GM18873 (cell line): ENCODE results near the gene FZD1.
"Not testable (repeated sequence)": the region's sequence is repeated elsewhere in the genome, so short reads cannot be mapped to it uniquely, and the experiment has no call there.

ENCODE experiments used
- ATAC-seq: cut with Tn5 transposase; IDR thresholded peaks from one replicate; pipeline ENCODE4 v1.9.1; 2021; ENCODE audit warnings: mild to moderate bottlenecking, moderate library complexity, moderate number of reproducible peaks; ENCODE audit not compliant: unreplicated experiment, low FRiP score

The FZD1 gene

DNA sequence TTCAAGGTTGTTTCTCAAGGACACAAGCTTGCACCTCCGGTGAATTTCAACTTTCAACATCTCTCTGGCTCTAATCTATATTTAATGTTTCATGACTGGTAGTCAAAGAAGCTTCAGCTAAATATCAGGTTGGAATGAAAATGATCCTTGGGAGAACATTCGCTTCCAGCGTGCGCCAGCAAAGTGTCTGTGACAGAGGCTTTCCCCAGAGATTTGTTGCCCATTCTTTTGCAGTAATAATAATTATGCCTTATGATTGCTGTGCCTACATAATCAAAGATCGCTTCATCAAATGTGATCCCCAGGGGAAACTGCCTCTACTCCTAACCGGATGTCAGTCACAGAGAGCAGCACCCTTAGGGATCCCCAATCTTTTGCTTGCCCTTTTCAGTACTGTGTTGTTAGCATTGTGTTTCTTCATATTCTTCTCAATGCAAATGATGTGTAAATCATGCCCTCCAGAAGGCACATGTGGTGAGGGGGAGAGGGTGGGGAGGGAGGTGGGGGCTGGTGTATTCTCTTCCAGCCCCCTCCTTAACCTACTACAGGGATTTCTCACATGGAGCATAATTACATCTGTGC lies 30.5 kb downstream of the FZD1 start:
- ATAC-seq: no peak

DNA sequence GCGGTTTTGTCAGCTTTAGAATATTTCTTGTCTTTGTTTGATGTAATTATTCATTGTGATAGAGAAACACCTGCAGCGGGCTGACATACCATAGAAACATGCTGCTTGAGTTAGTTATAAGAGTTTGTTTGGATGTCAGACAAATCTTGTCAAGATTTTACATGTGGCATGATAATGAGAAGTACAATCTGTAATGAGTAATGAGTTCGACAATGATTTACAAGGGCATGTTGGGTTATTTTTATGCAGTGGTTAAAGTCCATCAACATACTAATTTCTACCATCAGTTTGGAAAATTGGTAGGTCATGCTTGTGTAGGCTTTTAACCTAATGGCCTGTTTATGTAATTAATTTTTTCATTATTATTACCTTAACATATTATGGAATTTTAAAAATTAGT lies 31.3 kb downstream of the FZD1 start:
- ATAC-seq: no peak

DNA sequence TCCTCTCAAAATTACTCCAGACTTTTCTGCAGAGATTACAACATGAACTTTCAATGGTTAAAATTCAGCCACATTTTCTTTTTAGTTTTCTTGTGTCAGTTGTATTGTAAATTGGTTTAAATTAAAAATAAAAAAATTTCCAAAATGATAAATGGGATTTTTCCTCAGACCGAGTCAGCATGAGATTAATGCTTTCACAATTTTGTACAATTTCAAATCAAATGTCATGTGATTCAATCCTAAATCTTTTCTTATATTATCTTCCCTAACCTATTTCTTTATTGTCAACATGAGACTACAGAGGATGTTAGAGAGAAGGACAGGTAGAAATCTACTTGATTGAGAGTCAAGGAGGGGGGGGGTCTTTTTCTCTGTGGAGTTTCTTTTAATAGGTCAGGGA lies 33.7 kb downstream of the FZD1 start:
- no peak for ATAC-seq

DNA sequence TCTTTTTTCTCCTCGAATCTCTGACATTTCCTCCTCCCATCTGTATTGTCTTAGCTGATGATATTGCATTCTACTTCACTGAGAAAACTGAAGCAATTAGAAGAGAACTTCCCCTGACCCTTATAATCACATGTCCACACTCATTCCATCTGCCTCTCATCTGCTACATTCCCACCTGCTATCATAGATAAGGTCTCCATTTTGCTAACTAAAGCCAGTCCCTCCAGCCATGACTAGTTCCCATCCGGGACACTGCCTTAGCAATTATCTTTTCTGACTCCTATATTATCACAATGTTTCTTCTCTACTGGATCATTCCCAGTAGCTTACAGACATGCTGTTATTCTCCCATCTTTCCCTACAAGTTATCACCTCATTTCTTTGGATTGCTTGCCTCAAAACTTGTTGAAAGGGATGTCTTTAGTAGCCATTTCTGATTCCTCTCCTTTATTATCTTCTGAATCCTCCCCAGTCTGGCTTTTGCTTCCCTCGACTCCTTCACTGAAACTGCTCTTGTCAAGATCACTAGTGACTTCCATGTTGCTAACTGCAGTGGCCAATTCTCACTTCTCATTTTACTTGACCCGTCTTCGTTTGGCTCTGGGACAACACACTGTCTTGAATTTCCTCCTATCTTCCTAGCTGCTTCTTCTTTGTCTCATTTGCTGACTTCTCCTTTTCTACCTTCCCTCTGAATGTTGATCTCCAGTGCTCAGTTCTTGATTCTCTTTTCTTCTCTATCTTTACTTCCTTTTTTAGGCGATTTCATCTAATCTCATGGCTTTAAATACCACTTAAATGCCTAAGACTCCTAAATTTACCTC lies 35.9 kb downstream of the FZD1 start:
- no peak for ATAC-seq

DNA sequence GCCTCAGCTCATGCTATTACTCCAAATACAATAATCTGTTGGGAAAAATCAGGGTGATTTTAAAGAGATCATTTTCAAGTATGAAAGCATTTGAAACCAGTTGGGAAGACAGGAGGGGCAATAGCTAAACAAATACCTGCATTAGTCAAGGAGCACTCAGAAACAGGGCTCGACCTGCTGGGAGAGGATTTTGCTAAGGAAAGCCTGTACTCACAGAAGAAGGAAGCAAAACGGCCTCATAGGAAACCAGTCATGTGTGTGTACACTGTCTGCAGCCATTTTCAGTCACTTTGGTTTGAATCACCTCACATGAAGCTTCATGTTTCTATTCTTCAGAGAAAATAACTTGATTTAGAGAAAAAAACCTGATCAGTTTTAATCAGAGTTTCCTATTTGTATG lies 38.6 kb downstream of the FZD1 start:
- ATAC-seq: no peak

DNA sequence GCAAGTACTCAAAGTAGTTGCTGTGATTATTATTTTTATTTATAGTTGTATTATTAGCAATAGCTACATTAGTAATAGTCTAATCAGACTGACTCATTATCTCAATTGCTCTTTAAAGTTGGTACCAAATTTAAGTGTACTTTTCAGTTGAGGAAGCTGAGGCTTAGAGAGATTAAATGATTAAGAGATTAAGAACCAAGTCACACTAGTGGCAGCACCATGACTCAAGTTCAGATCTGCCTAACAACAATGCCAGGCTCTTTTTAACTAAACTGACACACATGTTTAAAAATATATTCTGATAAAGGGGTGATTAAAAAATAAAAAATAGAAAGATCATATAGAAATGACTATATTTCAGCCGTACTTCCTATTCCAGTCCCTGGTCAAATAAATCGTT lies 42.0 kb downstream of the FZD1 start:
- no peak for ATAC-seq

DNA sequence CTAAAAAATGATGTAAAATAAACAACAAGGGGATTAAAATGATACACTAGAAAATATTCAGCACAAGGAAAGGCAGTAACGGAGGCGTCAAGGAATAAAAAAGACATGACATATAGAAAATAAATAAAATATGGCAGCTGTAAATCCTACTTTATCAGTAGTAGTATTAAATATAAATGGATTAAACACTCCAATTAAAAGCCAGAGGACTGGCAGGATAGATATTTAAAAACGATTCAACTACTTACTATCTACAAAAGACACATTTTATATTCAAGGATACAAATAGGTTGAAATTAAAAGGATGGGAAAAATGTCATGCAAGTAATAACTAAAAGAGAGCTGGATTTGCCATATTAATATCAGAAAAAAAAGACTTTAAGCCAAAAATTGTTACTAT lies 43.2 kb downstream of the FZD1 start:
- no peak for ATAC-seq

DNA sequence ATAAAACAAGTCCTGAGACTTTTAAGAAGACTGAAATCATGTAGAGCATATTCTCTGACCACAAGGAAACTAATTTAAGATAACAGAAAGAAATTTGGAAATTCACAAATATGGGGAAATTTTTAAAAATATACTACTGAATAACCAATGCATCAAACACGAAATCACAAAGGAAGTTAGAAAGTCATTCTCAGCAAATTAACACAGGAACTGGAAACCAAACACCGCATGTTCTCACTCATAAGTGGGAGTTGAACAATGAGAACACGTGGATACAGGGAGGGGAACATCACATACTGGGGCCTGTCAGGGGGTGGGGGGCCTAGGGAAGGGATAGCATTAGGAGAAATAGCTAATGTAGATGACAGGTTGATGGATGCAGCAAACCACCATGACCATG lies 44.0 kb downstream of the FZD1 start:
- not testable (repeated sequence) for ATAC-seq

DNA sequence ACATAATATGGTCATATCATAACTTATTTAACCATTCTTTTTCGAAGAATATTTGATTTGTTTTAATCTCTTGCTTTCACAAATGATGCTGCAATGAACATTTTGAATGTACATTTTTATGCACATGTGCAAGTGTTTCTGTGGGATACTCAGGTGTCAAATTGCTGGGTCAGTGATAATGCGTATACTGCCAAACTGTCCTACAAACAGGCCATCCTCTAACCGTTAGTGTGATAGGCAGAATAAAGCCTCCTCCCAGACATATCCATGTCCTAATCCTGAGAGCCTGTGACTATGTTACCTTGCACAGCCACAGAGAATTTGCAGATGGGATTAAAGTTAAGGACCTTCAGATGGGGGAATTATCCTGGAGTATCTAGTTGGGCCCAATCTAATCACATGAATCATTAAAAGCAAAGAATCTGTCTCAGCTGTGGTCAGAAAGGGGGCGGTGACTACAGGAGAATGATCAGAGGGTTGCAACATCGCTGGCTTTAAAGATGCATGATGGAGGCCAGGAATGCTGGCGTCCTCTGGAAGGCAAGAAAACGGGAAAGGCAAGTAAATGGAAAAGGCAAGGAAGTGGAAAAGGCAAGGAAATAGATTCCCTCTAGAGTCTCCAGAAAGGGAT lies 46.7 kb downstream of the FZD1 start:
- no peak for ATAC-seq

DNA sequence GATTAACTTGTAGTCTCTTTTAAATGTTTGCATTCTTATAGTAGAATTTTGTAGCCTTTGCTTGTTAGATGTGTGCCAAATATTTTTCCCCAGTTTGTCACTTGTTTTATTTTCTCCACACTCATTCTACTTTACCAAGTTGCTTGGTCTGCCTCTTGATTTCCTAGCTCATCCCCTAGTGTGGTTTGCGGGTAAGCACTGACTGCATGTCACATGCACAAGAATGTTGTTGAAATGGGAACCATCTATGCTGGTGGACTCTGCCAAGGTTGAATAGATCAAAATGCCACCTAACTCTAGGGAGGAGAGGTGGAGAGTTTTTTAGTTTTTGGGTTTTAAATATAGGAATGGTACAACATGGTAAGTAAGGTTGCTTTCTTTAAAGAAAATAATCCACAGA lies 47.6 kb downstream of the FZD1 start:
- ATAC-seq: no peak

DNA sequence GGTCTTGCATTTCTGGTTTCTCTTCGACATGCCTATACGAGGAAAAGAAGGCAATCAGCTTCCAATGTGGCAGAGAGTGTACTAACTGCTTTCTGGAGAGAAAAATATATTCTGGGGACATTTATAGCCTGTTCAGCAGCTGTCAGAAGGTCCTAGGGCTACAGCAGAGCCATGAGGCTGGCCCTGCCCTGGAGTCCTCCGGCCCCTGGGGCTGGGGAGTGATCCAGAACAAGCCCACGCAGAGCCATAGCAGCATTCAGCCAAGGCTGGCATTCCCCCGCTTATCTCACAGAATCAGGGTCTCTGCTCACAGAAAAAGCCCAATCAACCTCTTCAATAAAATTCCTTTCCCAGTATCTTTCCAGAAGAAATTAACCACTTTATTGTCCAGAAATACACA lies 48.9 kb downstream of the FZD1 start:
- ATAC-seq: no peak

DNA sequence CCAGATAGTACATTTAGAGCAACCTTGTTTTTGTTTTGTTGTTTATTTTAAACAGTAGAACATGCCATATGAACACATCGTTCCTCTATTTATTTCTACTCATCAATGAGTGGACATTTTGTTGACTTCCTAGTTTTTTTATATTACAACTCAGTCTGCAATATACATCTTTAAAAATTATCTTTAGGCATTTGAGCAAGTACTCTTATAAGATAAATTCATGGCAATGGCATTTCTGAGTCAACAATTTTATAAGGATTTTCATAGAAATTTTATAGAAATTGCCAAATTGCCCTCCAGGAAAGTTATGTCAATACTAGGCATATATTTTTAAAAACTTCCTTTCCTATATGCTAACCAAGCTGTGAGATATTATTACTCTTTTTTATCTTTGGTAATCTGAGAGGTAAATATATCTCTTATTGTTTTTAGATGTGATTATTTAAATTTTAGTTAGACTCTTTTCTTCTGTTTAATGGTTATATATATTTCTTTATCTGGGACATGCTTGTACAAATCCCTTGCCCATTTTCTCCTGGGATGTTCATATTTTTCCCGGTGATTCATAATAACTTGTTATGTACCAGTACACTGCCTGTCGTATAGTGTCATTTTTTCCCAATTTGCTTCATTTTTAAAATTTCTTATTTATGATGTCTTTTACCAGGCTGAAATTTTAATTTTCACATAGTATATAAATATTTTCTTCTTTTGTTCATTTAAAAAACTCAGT lies 50.5 kb downstream of the FZD1 start:
- ATAC-seq: no peak

DNA sequence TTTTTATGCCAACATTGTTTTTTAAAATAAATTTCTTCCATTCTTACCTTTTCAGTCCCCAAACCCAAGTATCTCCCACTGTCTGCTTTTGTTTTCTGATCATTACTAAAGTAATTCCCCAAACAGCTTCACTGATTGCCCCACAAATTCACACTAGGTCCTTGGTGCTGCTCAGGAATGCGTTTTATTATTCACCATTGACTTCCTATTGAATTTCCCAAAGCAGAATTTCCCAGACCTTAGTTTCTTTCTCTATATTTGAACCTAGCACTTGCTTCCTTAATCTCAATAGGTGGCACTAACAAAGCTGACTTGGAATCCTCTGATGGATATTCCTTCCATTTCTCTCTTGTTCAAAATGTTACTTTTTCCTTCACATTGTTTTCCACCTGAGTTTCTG lies 52.2 kb downstream of the FZD1 start:
- no peak for ATAC-seq

DNA sequence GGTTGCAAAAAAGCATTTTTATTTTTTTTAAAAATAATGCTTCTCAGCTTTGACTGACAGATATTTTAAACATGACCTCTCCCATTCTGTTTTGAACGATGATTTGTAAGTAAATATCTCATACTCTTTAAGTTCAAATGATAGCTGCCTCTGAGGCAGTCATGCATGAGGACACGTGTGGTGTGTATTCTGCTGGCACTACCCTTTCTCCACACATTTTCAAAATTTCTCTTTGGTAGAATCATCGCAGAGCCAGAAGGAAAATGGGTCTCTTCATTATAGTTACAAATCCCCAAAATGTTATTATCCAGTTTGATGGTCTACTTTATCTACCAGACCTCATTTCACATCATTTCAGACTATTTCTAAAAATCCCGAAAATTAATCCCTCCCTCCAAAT lies 55.1 kb downstream of the FZD1 start:
- ATAC-seq: no peak

DNA sequence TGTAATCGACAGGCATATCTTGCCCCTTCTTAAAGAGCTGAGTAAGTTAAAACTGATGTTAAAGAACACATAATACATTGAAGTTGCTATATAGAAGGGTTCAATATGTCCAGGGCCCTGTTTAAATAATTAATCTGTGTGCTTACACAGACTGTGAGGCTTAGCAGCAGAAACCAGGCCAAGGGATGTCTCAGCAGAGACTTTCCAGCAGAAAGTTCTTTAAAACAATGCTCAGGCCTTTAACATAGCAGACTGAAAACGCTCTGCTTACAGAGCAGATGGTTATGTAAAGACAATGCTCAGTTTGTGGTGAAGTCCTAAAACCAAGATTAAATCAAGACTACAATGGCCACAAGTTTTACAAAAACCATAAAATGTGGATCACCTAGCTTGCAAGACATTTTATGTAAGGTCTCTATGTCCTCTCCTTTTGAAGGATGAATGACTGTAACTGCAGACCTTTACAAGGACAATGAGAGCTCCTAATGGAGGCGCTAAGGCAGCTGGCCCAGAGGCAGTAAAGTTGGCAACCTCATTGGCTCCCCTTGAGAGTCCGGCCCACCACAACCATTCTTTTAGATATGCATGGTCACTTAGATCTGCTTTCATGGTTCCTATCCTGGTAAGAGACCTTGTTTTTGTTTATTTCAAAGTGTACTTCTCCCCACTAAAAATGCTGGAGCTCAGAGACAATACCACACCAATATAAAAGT lies 56.3 kb downstream of the FZD1 start:
- no peak for ATAC-seq
